ENCODE data around the gene RUFY4.

RUFY4 gene

DNA sequence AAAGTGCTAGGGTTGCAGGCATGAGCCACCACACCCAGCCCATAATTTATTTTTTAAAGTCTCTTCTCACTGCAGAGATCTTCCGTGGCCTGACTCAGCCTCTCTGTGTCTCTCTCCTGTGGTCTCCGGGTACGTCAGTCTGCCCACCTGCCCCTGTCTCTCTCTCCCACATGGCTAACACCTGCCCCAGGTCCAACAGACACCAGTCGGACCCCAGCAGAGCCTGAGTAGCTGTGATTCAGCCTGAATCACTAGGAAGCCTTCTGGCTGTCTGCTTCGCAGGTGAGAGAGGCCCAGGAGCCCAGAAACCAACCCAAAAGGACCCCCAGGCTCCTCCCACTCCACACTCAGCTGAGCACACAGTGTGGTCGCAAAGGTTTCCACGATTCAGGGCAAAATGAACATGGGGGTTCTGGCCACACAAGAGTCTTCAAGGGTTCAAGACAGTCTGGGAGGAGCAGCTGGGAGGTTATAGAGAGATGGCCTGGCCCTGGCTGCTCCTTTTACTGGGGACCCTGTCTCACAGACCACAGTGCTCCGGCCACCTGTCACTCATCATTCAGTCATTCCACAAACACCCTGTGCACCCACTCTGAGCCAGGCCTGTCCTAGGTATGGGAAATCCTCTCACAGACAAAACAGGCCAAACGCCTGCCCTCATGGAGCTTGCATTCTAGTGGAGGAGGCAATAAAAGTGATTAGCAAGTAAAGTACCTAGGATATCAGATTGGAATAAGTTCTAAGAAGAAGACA lies 8.6 kb downstream of the RUFY4 start:
- no peak for DNase-seq (ENCODE audit: low read depth)
- no peak overlapping the region for H3K4me3 ChIP-seq (ENCODE audit: low read length)
- TF ChIP-seq, protein P1, sequence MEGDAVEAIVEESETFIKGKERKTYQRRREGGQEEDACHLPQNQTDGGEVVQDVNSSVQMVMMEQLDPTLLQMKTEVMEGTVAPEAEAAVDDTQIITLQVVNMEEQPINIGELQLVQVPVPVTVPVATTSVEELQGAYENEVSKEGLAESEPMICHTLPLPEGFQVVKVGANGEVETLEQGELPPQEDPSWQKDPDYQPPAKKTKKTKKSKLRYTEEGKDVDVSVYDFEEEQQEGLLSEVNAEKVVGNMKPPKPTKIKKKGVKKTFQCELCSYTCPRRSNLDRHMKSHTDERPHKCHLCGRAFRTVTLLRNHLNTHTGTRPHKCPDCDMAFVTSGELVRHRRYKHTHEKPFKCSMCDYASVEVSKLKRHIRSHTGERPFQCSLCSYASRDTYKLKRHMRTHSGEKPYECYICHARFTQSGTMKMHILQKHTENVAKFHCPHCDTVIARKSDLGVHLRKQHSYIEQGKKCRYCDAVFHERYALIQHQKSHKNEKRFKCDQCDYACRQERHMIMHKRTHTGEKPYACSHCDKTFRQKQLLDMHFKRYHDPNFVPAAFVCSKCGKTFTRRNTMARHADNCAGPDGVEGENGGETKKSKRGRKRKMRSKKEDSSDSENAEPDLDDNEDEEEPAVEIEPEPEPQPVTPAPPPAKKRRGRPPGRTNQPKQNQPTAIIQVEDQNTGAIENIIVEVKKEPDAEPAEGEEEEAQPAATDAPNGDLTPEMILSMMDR (conservative IDR thresholded peaks at IDR 0.05; ENCODE audit: low read depth, low read length) = no peak

DNA sequence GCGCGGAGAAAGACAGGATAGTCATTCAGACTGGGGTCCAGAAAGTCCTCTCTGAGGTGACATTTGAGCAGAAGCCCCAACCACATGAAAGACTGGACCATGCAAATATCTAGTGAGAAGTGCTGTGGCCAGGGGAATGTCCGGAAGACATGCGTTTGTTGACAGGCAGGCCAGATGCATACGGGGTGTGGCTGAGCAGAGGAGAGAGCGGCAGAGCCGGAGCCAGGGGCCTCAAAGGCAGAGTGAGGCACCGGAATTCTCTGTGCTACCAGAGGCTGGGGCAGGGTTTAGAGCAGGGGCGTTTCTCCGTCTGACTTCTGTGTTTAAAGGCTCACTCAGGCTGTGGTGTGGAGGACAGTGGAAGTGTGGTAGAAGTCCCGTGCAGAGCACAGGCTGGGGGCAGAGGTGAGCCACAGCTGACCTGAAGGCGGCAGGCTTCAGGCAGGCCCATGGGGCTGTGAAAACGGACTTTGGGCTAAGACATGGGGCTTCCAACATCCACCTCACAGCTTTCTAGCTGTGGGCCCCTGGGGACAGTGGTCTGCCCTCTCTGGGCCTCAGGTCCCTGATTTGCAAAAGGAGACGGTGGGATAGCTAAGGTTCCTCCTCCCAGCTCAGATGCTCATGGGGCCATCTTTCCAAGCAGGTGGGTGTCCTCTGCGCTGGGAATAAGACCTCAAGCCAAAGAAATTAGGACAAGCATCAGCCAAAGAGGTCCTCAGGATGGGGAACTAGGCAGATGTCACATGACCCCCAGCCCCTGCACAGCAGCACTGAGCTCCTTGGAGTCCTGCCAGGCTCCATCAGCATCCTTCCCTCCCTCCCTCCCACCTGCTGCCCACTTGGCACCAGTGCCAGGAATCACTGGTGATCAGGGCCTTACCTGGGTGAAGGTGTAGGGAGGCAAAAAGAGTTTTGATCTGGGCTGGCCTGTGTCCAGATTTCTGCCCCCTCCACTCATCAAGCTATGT lies 11.2 kb downstream of the RUFY4 start:
- H3K4me3 ChIP-seq (ENCODE audit: low read length) = no peak overlapping the region
- DNase-seq (ENCODE audit: low read depth) = no peak
- TF ChIP-seq, protein P1 (conservative IDR thresholded peaks at IDR 0.05; ENCODE audit: low read depth, low read length) = no peak

DNA sequence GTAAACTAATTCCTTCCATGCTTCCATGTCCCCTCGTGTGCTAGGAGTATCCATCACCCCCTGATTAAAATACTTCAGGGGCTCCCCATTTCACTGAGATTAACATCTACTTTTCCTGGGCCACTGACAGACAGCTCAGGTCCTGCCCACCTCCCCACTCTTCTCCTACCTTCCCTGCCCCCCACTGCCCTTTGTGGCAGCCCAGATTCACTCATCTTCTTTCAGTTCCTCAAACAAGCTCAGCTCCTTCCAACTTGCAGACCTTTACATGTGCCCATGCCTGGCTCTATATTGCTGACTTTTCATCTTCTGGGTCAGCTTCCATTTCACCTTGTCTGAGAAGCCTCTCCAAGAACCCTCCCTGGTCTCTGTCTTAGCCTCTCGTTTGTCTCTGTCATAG lies 12.0 kb downstream of the RUFY4 start:
- TF ChIP-seq, protein P1 (conservative IDR thresholded peaks at IDR 0.05; ENCODE audit: low read depth, low read length) = no peak
- DNase-seq (ENCODE audit: low read depth) = no peak
- no peak overlapping the region for H3K4me3 ChIP-seq (ENCODE audit: low read length)

DNA sequence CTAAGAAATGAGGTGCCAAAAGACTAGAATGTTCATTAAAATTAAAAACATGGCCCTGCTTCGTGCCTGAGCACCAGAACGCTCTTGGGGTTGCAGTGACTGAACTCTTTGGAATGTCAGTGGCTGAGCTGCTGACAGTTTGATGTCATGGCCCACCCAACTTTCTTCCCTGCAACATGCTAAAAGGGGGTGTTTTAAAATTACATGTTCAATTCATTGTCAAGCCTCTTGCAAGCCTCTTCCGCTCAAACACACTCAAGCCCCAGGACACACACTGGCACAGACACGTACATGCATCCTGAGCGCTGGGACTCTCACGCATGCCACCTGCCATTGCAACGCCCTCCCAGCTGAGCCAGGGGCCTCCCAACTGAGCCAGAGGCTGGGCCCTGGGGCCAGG lies 12.6 kb downstream of the RUFY4 start:
- TF ChIP-seq, protein P1 (conservative IDR thresholded peaks at IDR 0.05; ENCODE audit: low read depth, low read length) = no peak
- no peak overlapping the region for H3K4me3 ChIP-seq (ENCODE audit: low read length)
- DNase-seq (ENCODE audit: low read depth) = peak; percentile 19

DNA sequence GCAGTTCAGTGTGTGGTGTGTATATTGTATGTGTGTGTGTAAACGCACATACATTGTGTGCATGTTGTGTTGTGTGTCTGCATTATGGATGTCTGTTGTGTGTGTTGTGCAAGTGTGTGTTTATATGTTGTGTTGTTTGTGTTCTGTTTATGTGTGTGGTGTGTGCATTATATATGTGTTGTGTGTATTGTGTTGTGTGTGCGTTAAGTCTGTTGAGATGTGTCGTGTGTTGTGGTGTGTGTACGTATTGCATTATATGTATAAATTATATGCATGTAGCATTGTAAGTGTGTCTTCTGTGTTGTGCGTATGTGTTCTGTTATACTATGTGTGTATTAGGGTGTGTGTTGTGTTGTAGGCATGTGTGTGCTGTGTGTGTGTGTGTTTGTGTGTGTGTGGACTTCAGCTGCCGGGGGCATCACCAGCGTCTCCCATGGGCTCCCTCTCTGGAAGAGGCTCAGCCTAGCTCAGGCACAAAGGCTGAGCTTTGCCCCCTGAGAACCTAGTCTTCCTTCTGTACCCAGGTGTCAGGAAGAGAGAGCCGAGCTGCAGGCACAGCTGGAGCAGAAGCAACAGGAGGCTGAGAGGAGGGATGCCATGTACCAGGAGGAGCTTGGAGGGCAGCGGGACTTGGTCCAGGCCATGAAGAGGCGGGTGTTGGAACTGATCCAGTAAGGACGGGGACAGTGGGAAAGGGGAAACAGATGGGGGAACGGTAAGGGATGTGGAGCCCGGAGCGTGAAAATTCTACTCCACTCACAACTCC lies 13.7 kb downstream of the RUFY4 start:
- TF ChIP-seq, protein P1 (conservative IDR thresholded peaks at IDR 0.05; ENCODE audit: low read depth, low read length) = no peak
- no peak for DNase-seq (ENCODE audit: low read depth)

DNA sequence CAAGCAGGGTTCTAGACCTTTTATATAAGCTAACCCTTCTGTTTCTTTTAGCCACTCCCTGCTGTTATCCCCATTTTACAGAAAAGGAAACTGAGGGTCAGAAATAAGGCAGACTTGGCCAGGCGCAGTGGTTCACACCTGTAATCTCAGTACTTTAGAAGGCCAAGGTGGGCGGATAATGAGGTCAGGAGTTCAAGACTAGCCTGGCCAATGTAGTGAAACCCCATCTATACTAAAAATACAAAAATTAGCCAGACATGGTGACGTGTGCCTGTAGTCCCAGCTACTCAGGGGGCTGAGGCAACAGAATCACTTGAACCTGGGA lies 14.3 kb downstream of the RUFY4 start:
- H3K4me3 ChIP-seq (ENCODE audit: low read length) = no peak overlapping the region
- TF ChIP-seq, protein P1 (conservative IDR thresholded peaks at IDR 0.05; ENCODE audit: low read depth, low read length) = no peak
- DNase-seq (ENCODE audit: low read depth) = no peak

More for the DNA sequence above, 13.7 kb downstream of the RUFY4 start:
- no peak overlapping the region for H3K4me3 ChIP-seq (ENCODE audit: low read length)

All from retinal pigment epithelial cell (primary cell).